H1 (cell line): ENCODE results near the gene GRIP1. TPM values are rescaled to one million over a fixed set of nuclear protein-coding genes. Genes with fewer than 3 reads are reported as not detected.

Experiments used
- KDM5A ChIP-seq: fragments of 200-600 bp; IDR thresholded peaks from 2 replicates; pipeline ENCODE4 v1.7.1; 2012; ENCODE audit warnings: mild to moderate bottlenecking, low read length, inconsistent platforms, mixed read lengths
- RAD21 ChIP-seq, 2 experiments: IDR thresholded peaks in 1 of 2; conservative IDR thresholded peaks in 1 of 2; 2 replicates each; pipeline ENCODE4 v1.6.1; 2011; ENCODE audit warnings: low read depth in 2 of 2, low read length in 2 of 2, improper control_type of control experiment in 1 of 2, inconsistent platforms in 1 of 2, mild to moderate bottlenecking in 1 of 2, moderate library complexity in 1 of 2
- RFX5 ChIP-seq: IDR thresholded peaks from 2 replicates; pipeline ENCODE4 v1.6.1; 2011; ENCODE audit warnings: low read depth, low read length, improper control_type of control experiment, borderline replicate concordance
- SRF ChIP-seq: IDR thresholded peaks from 2 replicates; pipeline ENCODE4 v1.6.1; 2011; ENCODE audit warnings: mild to moderate bottlenecking, low read depth, low read length, moderate library complexity
- TCF12 ChIP-seq: IDR thresholded peaks from 2 replicates; pipeline ENCODE4 v1.6.1; 2011; ENCODE audit warnings: low read depth, mild to moderate bottlenecking, low read length
- polyA plus RNA-seq, 7 experiments: library from polyadenylated mRNA; depleted of rRNA in 3 of 7; stranded (reverse) in 5 of 7; unstranded in 2 of 7; fragments of >200 nt in 5 of 7; fragments of 200-250 nt in 2 of 7; gene quantifications; 1 replicate in 5 of 7; 2 replicates in 1 of 7; 4 replicates in 1 of 7; pipeline versions ENCODE4 v1.2.1 to v1.2.3, GENCODE V29; 2011 to 2013; ENCODE audit warnings: missing spikeins in 2 of 7, mixed read lengths in 2 of 7
- total RNA-seq: library from RNA; stranded (reverse); fragmentation: NEBNext Ultra II Directional; extraction: Animal tissue kit (Norgen Biotek cat#: 25700); gene quantifications from 2 replicates; pipeline ENCODE4 v1.2.1, GENCODE V29; 2021
- TF ChIP-seq, protein P1 (sequence below): IDR thresholded peaks from 2 replicates; pipeline ENCODE4 v1.6.1; 2012; ENCODE audit warnings: inconsistent platforms

GRIP1 gene
- total and polyA plus RNA-seq, 2 of the 8 experiments (the other 6 are each of a cell fraction or from before 2014, with no cell fraction given): 4.5 to 27.3 TPM

DNA sequence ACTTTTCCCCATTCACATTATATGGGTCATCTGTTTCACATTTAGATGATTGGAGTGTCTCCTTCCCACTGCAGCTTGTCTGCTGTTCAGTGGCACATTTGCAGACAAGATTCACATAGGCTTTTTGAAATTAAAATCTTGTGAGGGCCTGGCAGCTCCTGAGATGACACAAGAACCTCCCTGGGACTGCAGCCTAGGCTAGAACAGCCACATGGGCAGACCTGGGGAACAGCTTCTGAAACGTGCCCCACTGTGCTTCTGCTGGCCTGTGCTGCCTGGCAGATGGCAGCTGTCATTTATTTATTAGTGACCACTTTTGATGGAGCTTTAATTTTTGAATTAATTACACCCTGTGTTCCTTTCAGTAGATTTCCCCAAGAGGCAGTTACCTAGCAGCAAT, 137.4 kb downstream of the GRIP1 start (continued):
- TF ChIP-seq RFX5 (no peak), SRF (no peak), KDM5A (no peak), TCF12 (no peak), RAD21 (IDR thresholded peaks at IDR 0.05 in 1 of 2, conservative IDR thresholded peaks at IDR 0.05 in 1 of 2; ENCODE audit: low read depth in 2 of 2, low read length in 2 of 2) (no peak)
- TF ChIP-seq, protein P1, sequence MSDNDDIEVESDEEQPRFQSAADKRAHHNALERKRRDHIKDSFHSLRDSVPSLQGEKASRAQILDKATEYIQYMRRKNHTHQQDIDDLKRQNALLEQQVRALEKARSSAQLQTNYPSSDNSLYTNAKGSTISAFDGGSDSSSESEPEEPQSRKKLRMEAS: no peak
- TF ChIP-seq, all 59 proteins: peak for 0
